Measurements from ENCODE around the gene EPB42. TPM values are rescaled to one million over a fixed set of nuclear protein-coding genes. Genes with fewer than 3 reads are reported as not detected.

EPB42 gene
- total RNA-seq, 2 experiments from 2014 or later, result not detected

DNA sequence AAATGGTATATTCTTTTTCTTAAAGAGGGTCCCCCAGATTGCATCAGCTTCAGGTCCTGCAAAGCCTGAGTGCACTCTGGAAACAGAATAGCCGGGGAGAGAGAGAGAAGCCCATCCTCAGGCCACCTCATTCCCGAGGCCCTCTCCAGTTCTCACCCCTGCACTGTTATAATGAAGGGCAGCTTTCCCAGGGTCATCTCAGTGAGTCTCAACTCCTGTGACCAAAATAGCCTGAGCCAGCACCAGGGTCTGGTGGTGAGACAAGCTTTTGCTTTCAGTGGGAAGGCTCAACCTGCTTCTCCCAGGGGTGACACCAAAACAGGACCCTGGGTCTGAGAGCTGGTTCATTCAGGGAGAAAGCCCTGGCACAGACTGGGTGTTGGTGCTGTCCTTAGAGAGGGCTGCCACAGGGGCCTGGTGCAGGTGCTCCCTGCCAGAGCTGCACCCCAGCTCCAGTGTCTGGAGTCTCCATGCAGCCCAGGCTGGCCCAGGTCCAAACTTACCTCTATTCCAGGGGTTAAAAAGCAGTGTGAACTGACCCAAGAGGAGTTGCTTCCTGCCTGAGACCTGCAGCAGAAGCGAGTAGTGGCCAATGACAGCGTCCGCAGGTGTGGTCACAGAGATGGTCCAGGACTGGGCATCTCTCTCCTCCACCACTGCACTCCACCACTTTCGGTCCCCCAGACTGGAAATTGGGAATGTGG, 6.1 kb downstream of the EPB42 start:
- DNase-seq, result no peak
- H3K9me3 Mint-ChIP-seq (ENCODE audit: low read depth), result no peaks in the 10 kb centered on the region
- no peak overlapping the region for H3K27ac Mint-ChIP-seq
- no peaks in the 10 kb centered on the region for H3K4me1 Mint-ChIP-seq
- H3K4me3 Mint-ChIP-seq, result no peak overlapping the region
- H3K36me3 Mint-ChIP-seq, result no peaks in the 10 kb centered on the region
- ATAC-seq, result no peak
- H3K27me3 Mint-ChIP-seq, result peaks cover 10% of the 10 kb centered on the region
- CTCF ChIA-PET, result interaction anchor here (1.0 to 4.8 kb wide), 2 partner anchors 10 to 11 kb away, joined by 5 to 30 read pairs; no protein-coding TSS in a partner anchor

DNA sequence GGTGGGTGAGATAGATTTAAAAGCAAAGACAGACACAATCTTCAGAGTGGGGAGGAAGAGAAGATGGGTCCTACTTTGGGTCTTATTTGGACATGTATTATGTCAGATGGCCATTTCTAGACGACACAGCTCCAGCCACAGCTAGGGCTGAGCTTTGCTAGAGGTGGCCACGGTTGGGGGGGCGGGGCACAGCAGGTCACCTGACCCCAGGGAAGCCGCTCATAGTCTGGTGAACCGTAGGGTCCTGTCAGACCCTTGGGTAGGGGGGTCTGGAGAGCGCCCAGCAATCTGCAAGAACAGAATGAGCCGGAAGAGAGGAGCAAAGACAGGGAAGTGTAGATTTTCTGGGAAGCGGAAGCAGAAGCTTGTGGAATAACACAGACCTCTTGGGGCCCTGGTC, 6.6 kb downstream of the EPB42 start:
- H3K4me1 Mint-ChIP-seq, result no peaks in the 10 kb centered on the region
- no peaks in the 10 kb centered on the region for H3K36me3 Mint-ChIP-seq
- H3K27ac Mint-ChIP-seq, result no peak overlapping the region
- no peaks in the 10 kb centered on the region for H3K9me3 Mint-ChIP-seq (ENCODE audit: low read depth)
- no peak overlapping the region for H3K4me3 Mint-ChIP-seq
- CTCF ChIA-PET, result interaction anchor here (1.0 to 4.8 kb wide), 2 partner anchors 10 to 11 kb away, joined by 5 to 30 read pairs; no protein-coding TSS in a partner anchor
- peaks cover 11% of the 10 kb centered on the region for H3K27me3 Mint-ChIP-seq
- DNase-seq (no peak), ATAC-seq (no peak)

DNA sequence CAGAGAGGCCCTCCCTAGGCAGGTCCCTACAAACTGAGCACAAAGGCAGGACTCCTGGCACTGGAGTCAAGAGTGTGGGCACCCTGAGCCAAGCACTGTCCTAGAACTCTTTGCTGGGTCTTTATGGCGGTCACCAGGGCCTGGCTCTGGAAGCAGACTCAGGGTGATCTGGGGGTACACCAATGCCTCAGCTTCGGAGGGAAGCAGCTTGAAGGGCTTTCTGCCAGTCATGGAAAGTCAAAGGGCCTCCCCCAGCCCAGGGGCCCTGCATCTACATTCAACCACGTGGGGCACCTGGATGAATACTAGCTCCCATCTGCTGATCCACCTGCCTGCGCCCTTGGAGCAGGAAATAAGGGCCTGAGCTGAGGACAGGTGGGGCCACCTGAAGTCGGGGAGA, 7.4 kb downstream of the EPB42 start:
- H3K36me3 Mint-ChIP-seq, result no peaks in the 10 kb centered on the region
- peaks cover 13% of the 10 kb centered on the region for H3K27me3 Mint-ChIP-seq
- DNase-seq (no peak), ATAC-seq (no peak)
- no peak overlapping the region for H3K27ac Mint-ChIP-seq
- no peaks in the 10 kb centered on the region for H3K9me3 Mint-ChIP-seq (ENCODE audit: low read depth)
- no peak overlapping the region for H3K4me3 Mint-ChIP-seq
- CTCF ChIA-PET, result interaction anchor here (4.8 kb wide), 1 partner anchor 12 kb away, joined by 30 read pairs; no protein-coding TSS in a partner anchor
- no peaks in the 10 kb centered on the region for H3K4me1 Mint-ChIP-seq

DNA sequence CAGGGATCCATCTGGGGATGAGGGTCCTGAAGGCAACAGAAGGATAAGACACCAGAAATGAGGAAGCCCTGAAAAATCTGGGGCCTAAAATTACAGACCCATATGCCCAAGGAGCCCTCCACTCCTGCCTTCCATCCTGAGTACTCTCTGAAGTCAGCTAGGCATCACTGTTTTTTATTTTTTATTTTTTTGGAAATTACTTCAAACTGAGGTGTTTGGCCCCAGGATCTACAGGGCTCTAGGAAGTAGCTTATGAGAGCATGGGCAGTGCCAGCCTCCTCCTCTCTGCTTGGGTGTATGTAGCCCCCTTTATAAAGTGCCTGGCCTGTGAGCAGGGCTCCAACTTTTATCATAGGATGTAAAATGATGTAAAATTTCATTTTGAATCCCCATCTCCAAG, 7.9 kb downstream of the EPB42 start:
- no peak overlapping the region for H3K27ac Mint-ChIP-seq
- H3K9me3 Mint-ChIP-seq (ENCODE audit: low read depth), result no peaks in the 10 kb centered on the region
- H3K27me3 Mint-ChIP-seq, result peaks cover 13% of the 10 kb centered on the region
- CTCF ChIA-PET, result interaction anchor here (4.8 kb wide), 1 partner anchor 12 kb away, joined by 30 read pairs; no protein-coding TSS in a partner anchor
- no peak for DNase-seq
- no peaks in the 10 kb centered on the region for H3K36me3 Mint-ChIP-seq
- no peak overlapping the region for H3K4me3 Mint-ChIP-seq
- no peak for ATAC-seq
- H3K4me1 Mint-ChIP-seq, result no peaks in the 10 kb centered on the region

DNA sequence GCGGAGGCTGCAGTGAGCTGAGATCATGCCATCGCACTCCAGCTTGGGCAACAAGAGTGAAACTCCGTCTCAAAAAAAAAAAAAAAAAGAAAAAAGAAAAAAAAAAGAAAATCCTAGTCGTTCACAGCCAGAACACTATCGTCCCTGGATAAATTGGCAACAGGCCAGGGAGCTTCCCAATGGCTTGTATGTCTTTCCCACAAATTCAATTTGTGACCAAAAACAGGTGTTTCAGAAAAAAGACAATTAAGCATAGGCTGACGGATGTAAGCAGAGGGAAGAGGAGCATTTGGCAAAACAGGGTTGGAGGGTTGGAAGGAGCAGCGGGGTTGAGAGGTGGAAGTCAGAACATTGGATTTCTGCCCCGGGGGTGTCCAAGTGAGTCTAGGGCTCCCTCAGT, 8.5 kb downstream of the EPB42 start:
- Mint-ChIP-seq H3K4me1 (no peaks in the 10 kb centered on the region), H3K27ac (no peak overlapping the region), H3K9me3 (ENCODE audit: low read depth) (no peaks in the 10 kb centered on the region), H3K36me3 (no peaks in the 10 kb centered on the region), H3K27me3 (peaks cover 15% of the 10 kb centered on the region), H3K4me3 (no peak overlapping the region)
- no peak for DNase-seq
- CTCF ChIA-PET, result interaction anchor here (2.5 to 4.8 kb wide), 2 partner anchors 13 to 73 kb away, joined by 8 to 30 read pairs; no protein-coding TSS in a partner anchor
- no peak for ATAC-seq

DNA sequence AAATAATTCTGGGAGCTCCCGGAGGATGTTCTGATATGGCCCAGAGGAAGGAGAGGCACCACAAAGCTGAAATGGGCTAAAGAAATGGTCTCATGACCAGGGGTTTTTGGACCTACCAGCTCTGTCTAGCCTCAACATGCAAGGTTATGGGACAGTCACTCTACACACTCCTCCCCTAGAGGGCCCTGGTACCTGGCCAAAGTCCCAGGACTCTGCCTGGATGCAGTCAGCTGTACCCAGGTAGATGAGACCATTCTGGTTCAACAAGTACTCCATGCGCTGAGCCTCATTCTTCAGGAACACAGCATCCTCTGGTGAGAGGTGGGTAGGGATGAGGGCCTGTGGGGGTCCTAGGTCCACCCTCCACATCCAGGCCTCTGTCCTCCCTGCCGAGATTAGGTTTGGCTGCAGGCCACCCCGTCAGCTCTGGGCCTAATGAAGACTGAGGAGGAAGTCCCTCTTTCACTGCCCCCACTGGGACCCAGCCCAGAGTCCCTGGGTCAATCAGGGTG, 9.5 kb downstream of the EPB42 start:
- CTCF ChIA-PET, result interaction anchor here (0.6 to 4.8 kb wide), 3 partner anchors 14 to 758 kb away, joined by 3 to 30 read pairs (median 8); no protein-coding TSS in a partner anchor
- DNase-seq (no peak), ATAC-seq (no peak)
- Mint-ChIP-seq H3K36me3 (no peaks in the 10 kb centered on the region), H3K4me3 (no peak overlapping the region), H3K27me3 (peaks cover 15% of the 10 kb centered on the region), H3K4me1 (no peaks in the 10 kb centered on the region), H3K9me3 (ENCODE audit: low read depth) (no peaks in the 10 kb centered on the region), H3K27ac (no peak overlapping the region)

DNA sequence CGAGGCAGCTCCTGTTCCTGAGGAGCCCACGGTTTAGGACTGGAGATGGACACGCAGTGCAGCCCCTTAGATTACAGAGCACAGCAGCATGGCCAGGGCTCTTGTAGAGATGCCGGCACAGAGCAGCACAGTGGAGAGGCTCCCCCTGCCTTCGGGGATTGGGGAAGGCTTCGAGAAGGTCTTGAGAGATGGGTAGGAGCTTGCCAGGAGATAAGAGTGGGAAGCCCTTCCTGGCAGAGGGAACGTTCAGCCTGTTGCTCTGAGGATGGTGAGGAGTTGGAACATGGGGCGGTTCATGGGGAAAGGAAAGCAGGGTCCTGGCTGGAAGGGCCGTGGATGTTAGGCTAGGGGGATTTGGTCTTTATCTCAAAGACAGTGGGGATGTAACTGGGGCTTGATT, 10.0 kb downstream of the EPB42 start:
- ATAC-seq (no peak), DNase-seq (no peak)
- H3K27me3 Mint-ChIP-seq, result peaks cover 15% of the 10 kb centered on the region
- no peaks in the 10 kb centered on the region for H3K4me1 Mint-ChIP-seq
- H3K36me3 Mint-ChIP-seq, result no peaks in the 10 kb centered on the region
- CTCF ChIA-PET, result interaction anchor here (2.5 to 4.8 kb wide), 2 partner anchors 15 to 75 kb away, joined by 8 to 30 read pairs; no protein-coding TSS in a partner anchor
- no peak overlapping the region for H3K4me3 Mint-ChIP-seq
- no peak overlapping the region for H3K27ac Mint-ChIP-seq
- no peaks in the 10 kb centered on the region for H3K9me3 Mint-ChIP-seq (ENCODE audit: low read depth)

DNA sequence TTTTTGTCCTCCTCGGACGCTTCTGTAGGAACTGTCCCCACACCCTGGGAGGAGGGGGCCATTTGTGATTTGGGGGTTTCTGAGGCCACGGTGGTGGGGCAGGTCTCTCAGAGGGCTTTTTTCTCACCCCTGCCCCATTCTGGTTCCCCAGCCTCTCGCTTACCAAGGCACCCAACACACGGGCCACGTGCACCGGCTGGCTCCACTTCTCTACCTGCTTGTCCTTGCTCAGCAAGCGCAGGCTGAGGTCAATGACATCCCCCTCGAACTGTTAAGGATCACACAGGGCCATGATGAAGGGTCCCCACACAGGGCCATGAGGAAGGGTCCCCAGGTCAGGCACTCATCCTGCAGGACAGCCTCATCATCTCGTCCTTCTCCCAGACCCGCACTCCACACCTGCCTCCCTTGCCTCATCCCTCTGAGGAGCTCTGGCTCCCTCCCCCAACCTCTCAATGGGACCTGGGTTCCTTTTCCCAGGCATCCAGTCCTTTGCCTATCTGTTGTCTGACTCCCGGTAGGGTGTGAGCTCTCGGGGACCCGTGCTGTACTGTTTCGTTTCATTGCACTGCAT, 10.6 kb downstream of the EPB42 start:
- ATAC-seq, result no peak
- Mint-ChIP-seq H3K27ac (no peak overlapping the region), H3K4me3 (no peak overlapping the region), H3K27me3 (peaks cover 15% of the 10 kb centered on the region), H3K4me1 (no peaks in the 10 kb centered on the region), H3K9me3 (ENCODE audit: low read depth) (no peaks in the 10 kb centered on the region), H3K36me3 (no peaks in the 10 kb centered on the region)
- CTCF ChIA-PET, result interaction anchor here (2.5 to 4.8 kb wide), 2 partner anchors 15 to 75 kb away, joined by 8 to 30 read pairs; no protein-coding TSS in a partner anchor
- no peak for DNase-seq

DNA sequence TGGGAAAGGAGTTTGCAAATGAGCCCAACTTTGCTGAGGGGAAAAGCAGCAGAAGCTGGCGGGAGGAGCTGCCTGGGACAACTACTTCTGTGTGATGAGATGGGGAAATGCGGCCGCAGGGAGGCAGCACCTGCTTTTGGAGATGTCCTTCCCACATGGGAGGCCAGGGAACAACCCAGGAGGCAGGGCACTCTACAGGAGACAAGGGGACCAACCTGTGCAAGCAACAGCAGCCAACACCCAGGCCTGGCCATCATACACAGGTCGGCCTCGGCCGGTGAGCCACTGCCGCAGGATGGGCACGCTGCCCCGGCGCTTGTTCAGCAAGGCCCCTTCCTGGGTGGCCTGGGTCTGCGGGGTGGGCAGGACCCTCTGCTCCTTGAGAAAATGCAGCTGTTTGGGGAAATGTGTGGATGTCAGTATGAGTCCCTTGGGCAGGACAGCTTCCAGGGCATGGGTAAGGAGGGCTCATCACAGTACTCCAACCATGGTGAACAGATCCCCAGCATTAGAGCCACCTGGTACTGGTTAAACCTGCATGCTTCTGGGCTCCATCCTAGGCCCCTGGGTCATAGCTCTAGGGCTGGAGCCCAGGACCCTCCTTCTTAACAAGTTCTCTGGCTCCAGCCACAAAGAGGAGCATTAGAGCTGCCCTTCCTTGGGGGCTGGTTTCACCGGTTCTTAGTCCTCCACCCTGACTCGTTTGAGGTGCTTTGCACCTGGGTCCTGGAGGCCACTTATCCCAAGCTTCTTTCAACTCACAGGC, 11.6 kb downstream of the EPB42 start:
- Mint-ChIP-seq H3K36me3 (no peaks in the 10 kb centered on the region), H3K4me3 (no peak overlapping the region), H3K9me3 (ENCODE audit: low read depth) (no peaks in the 10 kb centered on the region), H3K27me3 (peaks cover 15% of the 10 kb centered on the region), H3K4me1 (peaks cover 2% of the 10 kb centered on the region), H3K27ac (no peak overlapping the region)
- CTCF ChIA-PET, result no interaction called here
- no peak for ATAC-seq
- no peak for DNase-seq

DNA sequence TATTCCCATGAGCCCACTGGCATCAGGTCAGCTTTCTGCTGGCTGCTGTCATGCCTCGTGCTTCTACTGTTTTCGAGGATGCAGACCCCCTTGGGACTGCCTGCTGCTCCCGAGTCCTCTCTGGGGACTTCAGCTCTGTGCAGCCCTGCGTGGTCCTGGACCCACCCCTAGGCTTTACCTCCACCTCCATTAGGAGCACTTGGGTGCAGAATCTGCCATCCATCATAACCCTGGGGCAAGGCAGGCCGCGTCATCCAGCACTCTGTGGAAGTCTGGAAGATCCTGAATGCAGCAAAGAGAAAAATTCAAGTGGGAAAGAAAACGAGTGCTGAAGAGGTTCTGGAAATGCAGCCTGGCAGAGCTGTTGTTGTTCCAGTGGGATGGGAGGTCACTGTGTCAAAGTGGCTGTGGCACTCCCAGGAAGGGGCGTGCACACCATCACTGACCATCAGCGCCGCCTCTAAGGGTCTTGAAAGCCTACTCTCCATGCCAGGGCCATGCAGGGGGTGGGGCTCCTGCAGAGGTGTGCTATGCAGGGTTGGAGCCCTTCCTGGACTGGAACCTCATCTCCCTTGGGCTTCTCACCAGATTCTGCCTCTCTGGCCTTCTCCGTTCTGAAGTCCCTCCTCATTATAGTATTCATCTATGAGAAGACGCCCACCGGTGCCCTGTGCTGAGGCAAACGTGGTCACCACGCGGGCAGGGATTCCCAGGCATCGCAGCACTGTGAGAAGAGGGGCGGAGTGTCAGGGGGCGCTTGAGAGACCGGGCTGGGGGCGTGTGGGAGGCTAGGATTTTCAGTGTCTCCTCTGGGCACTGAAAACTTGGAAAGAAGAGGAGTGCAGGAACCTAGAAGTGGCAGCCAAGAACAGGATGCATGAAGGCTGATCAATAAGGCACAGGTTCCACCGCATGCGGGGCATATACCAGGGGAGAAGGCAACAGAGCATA, 12.5 kb downstream of the EPB42 start:
- H3K4me1 Mint-ChIP-seq, result peaks cover 4% of the 10 kb centered on the region

DNA sequence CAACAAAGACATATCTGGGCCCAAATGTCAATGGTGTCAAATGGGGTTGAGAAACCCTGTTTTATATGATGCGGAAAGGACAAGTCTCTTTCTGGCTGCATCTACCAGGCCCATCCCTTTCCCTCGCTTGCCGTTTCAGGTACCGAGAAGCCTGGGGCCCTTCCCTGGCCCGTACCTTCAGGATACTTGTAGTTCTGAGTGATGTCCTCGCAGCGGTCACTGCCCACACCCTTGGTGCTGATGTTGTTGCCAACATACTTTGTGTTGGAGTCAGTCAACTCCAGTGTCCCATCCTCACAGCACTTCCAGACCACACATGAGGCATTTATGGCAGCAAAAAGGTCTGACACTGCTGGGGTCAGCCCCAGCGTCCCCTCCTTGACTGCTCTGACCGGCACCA, 13.8 kb downstream of the EPB42 start:
- Mint-ChIP-seq H3K9me3 (ENCODE audit: low read depth) (no peaks in the 10 kb centered on the region), H3K4me3 (no peak overlapping the region), H3K27me3 (peaks cover 13% of the 10 kb centered on the region), H3K36me3 (no peaks in the 10 kb centered on the region), H3K27ac (no peak overlapping the region), H3K4me1 (peaks cover 4% of the 10 kb centered on the region)
- DNase-seq (no peak), ATAC-seq (no peak)
- CTCF ChIA-PET, result interaction anchor here (0.6 to 1.2 kb wide), 2 partner anchors 78 to 111 kb away, joined by 3 to 4 read pairs; no protein-coding TSS in a partner anchor

More for the DNA sequence above, 12.5 kb downstream of the EPB42 start:
- ATAC-seq (no peak), DNase-seq (no peak)
- CTCF ChIA-PET, result interaction anchor here (1.2 kb wide), 1 partner anchor 77 kb away, joined by 3 read pairs; no protein-coding TSS in a partner anchor
- no peaks in the 10 kb centered on the region for H3K36me3 Mint-ChIP-seq
- H3K27me3 Mint-ChIP-seq, result peaks cover 15% of the 10 kb centered on the region
- no peak overlapping the region for H3K27ac Mint-ChIP-seq
- H3K4me3 Mint-ChIP-seq, result no peak overlapping the region
- H3K9me3 Mint-ChIP-seq (ENCODE audit: low read depth), result no peaks in the 10 kb centered on the region

DNA sequence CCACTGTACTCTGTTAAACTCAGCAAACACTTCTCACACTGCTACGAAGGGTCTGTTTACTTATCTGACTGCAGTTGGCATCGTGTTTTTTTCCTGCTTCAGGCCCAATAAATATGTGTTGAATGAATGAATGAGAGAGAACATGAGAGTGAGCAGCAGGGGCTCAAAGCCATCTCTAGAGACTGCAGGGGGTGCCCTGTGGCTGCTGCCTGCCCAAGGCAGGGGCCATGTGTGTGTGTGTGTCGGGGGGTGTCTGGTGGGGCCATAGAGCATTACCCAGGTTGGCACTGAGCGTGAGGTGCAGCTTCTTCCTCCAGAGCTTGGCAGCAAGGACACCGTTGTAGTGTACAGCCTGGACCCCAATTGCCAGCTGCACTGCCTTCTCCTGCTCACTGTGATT, 14.8 kb downstream of the EPB42 start:
- DNase-seq (no peak), ATAC-seq (no peak)
- Mint-ChIP-seq H3K9me3 (ENCODE audit: low read depth) (no peaks in the 10 kb centered on the region), H3K4me3 (no peak overlapping the region), H3K27me3 (peaks cover 13% of the 10 kb centered on the region), H3K36me3 (no peaks in the 10 kb centered on the region), H3K27ac (no peak overlapping the region), H3K4me1 (peaks cover 4% of the 10 kb centered on the region)
- CTCF ChIA-PET, result no interaction called here
